HG02588 (cell line): ENCODE measurements around the gene ZFR2.
"Not testable (repeated sequence)": the region's sequence is repeated elsewhere in the genome, so short reads cannot be mapped to it uniquely, and the experiment has no call there.

Experiments
- ATAC-seq: cut with Tn5 transposase; IDR thresholded peaks from one replicate; pipeline ENCODE4 v1.9.1; 2021; ENCODE audit warnings: mild to moderate bottlenecking, moderate library complexity; ENCODE audit not compliant: unreplicated experiment

Gene ZFR2

DNA sequence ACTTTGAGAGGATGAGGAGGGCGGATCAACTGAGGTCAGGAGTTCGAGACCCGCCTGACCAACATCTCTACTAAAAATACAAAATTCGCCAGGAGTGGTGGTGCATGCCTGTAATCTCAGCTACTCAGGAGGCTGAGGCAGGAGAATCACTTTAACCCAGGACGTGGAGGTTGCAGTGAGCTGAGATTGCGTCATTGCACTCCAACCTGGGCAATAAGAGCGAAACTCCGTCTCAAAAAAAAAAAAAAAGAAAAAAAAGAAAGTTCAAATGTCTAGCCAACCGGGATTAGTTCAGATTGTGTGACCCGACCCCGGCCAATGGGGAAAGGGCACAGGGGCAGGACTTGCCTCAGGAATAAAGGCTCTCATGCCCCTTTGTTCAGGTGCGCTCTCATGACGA, 5.9 kb upstream of the ZFR2 start:
- ATAC-seq, result not testable (repeated sequence)

- no peak for ATAC-seq
These were observed 4.3 kb upstream of the ZFR2 start for GRCh38 chr19:3873151-3873550.

- no peak for ATAC-seq
These were observed 668 bp downstream of the ZFR2 start for GRCh38 chr19:3867971-3868769.

- ATAC-seq, result no peak
These were observed 1.8 kb downstream of the ZFR2 start for GRCh38 chr19:3866910-3867638.

GRCh38 chr19:3863648-3864047, 5.2 kb downstream of the ZFR2 start:
- no peak for ATAC-seq

- no peak for ATAC-seq
These were observed 5.9 kb downstream of the ZFR2 start for GRCh38 chr19:3862826-3863500.

- ATAC-seq, result no peak
These were observed 8.3 kb downstream of the ZFR2 start for GRCh38 chr19:3860499-3860898.

- no peak for ATAC-seq
These were observed 11.3 kb downstream of the ZFR2 start for GRCh38 chr19:3857449-3858003.

DNA sequence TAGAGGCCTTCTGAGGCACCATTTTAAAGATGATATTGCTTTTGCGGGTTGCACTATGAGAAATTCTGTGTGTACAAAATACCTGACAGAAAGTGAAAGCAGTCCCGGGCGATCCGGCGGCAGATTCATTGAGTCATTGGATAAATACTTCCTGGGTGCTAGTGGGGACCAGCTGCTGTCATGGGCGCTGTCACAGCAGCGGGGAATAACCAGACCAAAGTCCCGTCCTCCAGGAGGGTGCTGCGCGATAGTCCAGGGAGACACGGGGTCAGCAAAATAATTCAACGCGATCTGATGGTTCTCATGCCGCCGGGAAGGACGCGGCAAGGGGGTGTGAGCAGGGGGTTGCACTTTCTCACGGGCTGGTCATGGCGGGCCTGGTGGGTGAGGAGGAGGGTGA, 13.5 kb downstream of the ZFR2 start:
- ATAC-seq, result no peak

- ATAC-seq, result no peak
These were observed 16.1 kb downstream of the ZFR2 start for GRCh38 chr19:3852614-3853254.

DNA sequence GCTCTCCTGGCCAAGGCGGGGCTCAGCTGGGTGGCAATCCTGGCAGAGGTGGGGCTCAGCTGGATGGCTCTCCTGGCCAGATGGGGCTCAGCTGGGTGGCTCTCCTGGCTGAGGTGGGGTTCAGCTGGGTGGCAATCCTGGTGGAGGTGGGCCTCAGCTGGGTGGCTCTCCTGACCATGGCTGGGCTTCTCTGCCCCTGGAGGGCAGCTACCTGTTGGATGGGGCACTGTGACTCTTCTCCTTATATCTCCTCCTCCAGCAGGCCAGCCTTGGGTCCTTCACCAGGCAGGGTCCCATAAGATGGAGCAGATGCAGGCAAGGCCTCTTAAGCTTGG, 16.7 kb downstream of the ZFR2 start:
- no peak for ATAC-seq

- ATAC-seq, result no peak
These were observed 17.3 kb downstream of the ZFR2 start for GRCh38 chr19:3851254-3852176.

GRCh38 chr19:3850320-3850972, 18.4 kb downstream of the ZFR2 start:
- ATAC-seq, result no peak

DNA sequence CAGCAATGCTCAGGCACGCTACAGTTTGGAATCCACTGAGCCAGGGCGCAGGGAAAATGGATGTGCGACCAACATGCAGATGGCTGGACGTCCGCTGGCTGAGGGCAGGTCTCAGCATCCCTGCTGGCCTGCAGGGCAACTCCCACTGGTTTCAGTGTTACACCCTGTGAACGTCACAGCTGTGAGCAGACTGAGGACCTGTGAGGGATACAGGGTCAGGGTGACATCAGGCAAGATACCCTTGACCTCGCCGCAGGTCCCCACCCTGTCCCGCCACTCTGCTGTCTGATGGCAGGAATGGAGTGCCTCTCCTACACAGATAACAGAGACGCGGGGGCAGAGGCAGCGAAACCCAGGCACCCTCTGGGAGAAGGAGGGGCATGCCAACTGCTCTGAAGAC, 19.1 kb downstream of the ZFR2 start:
- ATAC-seq, result no peak

DNA sequence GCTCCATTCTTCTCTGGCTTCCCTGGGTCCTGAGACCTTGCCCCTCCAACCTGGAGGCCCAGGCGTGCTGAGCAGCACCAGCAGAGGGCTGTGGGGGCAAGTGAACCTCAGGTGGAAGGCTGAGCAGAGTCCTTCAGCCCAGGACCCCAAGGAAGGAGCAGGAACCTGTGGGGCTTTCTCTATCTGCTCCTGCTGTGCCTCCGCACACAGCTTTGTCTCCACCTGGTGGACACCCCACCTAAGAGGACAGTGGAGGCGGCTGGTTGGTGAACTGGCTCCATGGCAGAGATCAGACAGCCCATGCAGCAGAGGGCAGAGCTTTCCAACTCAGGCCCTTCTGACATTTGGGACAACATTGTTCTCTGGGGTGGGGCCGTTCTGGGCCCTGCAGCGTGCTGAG, 19.7 kb downstream of the ZFR2 start:
- no peak for ATAC-seq

- no peak for ATAC-seq
These were observed 24.2 kb downstream of the ZFR2 start for GRCh38 chr19:3844596-3844995.

- no peak for ATAC-seq
These were observed 25.9 kb downstream of the ZFR2 start for GRCh38 chr19:3842948-3843347.

- ATAC-seq, result no peak
These were observed 28.0 kb downstream of the ZFR2 start for GRCh38 chr19:3840804-3841203.

- ATAC-seq, result no peak
These were observed 28.9 kb downstream of the ZFR2 start for GRCh38 chr19:3839941-3840340.

GRCh38 chr19:3838661-3839060, 30.2 kb downstream of the ZFR2 start:
- ATAC-seq, result no peak
